SH-SY5Y (cell line): ENCODE measurements around the gene SQSTM1.

Experiments used
- GATA2 ChIP-seq: IDR thresholded peaks from 2 replicates; pipeline ENCODE4 v1.6.1; 2011; ENCODE audit warnings: mild to moderate bottlenecking, low read depth, low read length
- GATA3 ChIP-seq: IDR thresholded peaks from 2 replicates; pipeline ENCODE4 v1.6.1; 2011; ENCODE audit warnings: low read depth, mild to moderate bottlenecking, low read length, moderate library complexity

SQSTM1 gene

DNA sequence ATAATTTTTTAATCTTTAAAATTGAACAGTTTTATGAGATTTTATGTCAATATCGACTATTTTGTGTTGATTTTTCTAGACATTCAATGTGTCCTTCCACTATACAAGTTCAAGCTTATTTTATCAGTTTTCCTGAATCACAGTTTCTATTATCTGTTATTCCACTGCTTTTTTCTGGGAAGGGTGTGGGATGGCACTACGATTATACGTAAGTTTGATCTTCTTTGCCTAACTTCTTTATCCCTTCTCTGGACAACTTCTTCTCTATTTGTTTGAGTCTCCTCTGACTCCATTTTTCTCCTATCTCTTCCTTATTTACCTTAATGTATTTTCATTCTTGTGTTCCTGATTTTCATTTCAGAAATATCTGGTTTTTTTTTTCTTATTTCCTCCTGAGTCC lies 62.5 kb downstream of the SQSTM1 start:
- no peak for TF ChIP-seq GATA2
- TF ChIP-seq GATA3: no peak

DNA sequence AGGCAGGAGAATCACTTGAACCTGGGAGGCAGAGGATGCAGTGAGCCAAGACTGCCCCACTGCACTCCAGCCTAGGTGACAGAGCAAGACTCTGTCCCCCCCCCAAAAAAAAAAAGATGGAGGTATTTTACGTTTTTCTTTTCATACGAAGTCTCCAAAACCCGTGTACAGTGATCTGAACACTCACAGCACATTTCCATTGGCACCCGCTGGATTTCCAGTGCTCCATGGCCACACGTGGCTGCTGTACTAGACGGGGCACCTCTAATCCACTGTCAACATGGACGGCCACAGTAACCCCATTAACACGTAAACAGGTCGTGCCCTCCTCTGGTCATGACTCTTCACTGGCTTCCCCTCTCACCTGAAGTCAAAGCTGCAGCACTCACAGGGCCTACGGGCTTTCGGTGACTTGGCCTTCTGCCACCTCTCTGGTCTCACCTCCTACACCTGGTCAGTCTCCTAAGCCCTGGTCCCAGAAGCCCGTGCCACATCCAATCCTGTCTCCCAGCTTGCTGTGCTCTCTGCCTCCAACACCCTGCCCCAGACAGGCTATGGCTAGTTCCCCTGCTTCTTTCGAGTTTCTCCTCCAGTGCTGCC lies 64.9 kb downstream of the SQSTM1 start:
- TF ChIP-seq GATA2 (no peak), GATA3 (no peak)

DNA sequence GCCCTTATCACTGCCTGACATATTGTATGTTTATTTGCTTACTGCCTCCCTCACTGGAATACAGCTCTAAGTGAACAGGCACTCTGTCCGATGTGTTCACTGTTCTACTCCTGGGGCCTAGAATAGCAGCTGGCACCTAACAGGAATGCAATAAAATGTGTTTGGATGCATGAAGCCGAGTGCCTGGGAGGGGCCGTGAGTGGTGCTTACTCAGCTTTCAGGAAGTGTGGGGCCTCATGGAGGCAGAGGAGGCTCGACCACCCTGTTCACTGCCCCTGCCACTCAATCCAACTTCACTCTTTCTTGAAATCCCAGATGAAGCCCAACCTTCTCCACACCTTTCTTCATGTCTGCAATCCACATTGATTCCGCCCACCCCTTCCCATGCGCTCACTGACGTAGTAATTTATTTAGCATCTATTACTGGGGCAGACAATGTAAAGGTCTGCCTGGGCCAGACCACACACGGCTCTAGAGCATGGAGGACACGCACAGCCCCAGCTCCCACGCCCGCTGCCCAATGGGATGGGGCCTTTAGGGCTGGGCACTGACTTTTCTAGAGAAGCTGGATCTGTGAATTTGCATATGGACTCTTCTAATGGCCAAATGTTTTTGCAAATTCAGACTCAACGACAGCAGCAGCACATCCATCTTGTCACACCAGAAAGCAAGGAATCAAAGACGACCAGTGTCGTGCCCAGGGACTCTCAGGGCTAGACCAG lies 65.6 kb downstream of the SQSTM1 start:
- no peak for TF ChIP-seq GATA2
- no peak for TF ChIP-seq GATA3

DNA sequence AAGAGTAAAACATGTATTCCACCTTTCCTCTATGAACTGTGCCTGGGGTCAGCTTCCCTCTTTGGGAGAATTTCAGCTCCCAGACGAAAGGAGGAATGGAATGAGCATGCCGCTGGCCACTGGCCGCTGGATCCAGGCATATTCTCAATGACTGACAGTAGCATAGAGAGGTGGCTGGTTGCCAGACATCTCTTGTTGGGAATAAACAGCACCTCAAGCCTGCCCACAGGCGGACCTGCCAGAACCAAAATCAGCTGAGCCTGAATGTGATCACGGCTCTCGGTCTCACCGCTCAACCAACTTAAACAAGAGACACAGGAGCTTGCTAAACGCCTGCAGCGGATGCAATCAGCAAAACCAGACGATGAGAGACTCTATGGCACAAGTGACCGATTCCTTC lies 66.4 kb downstream of the SQSTM1 start:
- TF ChIP-seq GATA3 (no peak), GATA2 (no peak)
